ENCODE results near the gene USF3.
A peak's percentile ranks its signal among the peaks of the same experiment; 100 is the strongest.

Gene USF3

DNA sequence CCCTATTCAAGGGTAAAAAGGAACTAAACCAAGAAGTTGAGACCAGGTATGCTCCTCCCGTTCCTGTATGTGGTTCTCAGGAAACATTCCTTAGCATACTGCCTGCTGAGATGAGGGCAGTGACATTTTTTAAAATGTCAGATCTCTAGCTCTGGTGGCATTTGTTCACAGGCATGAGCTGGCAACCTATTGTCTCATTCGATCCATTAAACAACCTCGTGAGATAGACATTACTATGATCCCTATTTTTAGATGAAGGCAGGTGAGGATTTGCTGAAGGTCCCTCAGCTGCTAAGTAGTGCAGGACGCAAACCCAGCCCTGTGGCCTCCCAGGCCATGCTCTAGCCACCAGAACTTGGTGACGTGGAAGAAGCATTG is 89.2 kb downstream of the USF3 start:
- DNase-seq (ENCODE audit: low read depth), result no peak

- DNase-seq (ENCODE audit: low read depth), result peak; percentile 11
Observed at GRCh38 chr3:113606539-113607218, 89.8 kb downstream of the USF3 start.

- DNase-seq (ENCODE audit: low read depth), result no peak
Observed at GRCh38 chr3:113602836-113603235, 93.6 kb downstream of the USF3 start.

GRCh38 chr3:113602256-113602655 is 94.2 kb downstream of the USF3 start:
- DNase-seq (ENCODE audit: low read depth), result no peak

- DNase-seq (ENCODE audit: low read depth), result no peak
Observed at GRCh38 chr3:113601240-113601639, 95.2 kb downstream of the USF3 start.

- DNase-seq (ENCODE audit: low read depth), result no peak
Observed at GRCh38 chr3:113600418-113601182, 95.8 kb downstream of the USF3 start.
